SK-N-SH (cell line): ENCODE data around the gene ISM1. TPM values are rescaled to one million over a fixed set of nuclear protein-coding genes. Genes with fewer than 3 reads are reported as not detected.

Experiments
- CTCF ChIA-PET: fragments of 300-600, 350-600 bp; formaldehyde crosslinking; extraction: SDS; loops from one replicate; lab custom pipeline; 2021; lab: Yijun Ruan, JAX
- POLR2A ChIA-PET: fragments of 350-600 bp; sonication (Branson Sonifier 250); formaldehyde crosslinking; extraction: SDS; loops from one replicate; lab custom pipeline; 2020; ENCODE audit warnings: antibody characterized with exemption, inconsistent platforms; lab: Yijun Ruan, JAX
- DNase-seq: peaks from one replicate; pipeline ENCODE4 v3.0.0; 2012
- H2AFZ ChIP-seq: fragments of 200-600 bp; sonication (generic); 2 replicates; pipeline ENCODE4 v1.8.1; 2016; ENCODE audit warnings: antibody characterized with exemption, mild to moderate bottlenecking, low read depth
- H3F3A ChIP-seq: fragments of 200-600 bp; sonication (generic); replicated peaks from 2 replicates; pipeline ENCODE3; 2016; ENCODE audit warnings: antibody characterized with exemption, mild to moderate bottlenecking; ENCODE audit not compliant: insufficient read depth
- H3K27ac ChIP-seq, 2 experiments: fragments of 200-500 bp in 1 of 2; fragments of 200-600 bp in 1 of 2; sonication (Bioruptor generic) in 1 of 2; sonication (generic), shearing (Covaris generic) in 1 of 2; 2 replicates each; pipeline versions ENCODE4 v1.5.1 to v1.6.1; 2014 to 2016; ENCODE audit warnings: low read depth in 2 of 2, inconsistent platforms in 1 of 2, low read length in 1 of 2, mild to moderate bottlenecking in 1 of 2, mixed read lengths in 1 of 2
- H3K27me3 ChIP-seq: fragments of 200-600 bp; sonication (generic), shearing (Covaris generic); 2 replicates; pipeline ENCODE4 v1.6.1; 2016; ENCODE audit warnings: mixed run types; ENCODE audit not compliant: insufficient read depth
- H3K36me3 ChIP-seq, 2 experiments: fragments of 200-500 bp in 1 of 2; fragments of 200-600 bp in 1 of 2; sonication (Bioruptor generic) in 1 of 2; sonication (generic) in 1 of 2; replicated peaks in 1 of 2; 2 replicates each; pipeline versions ENCODE3 to v1.5.1; 2014 to 2016; ENCODE audit warnings: low read length in 1 of 2, mild to moderate bottlenecking in 1 of 2; ENCODE audit not compliant: insufficient read depth in 2 of 2, control insufficient read depth in 1 of 2
- H3K4me1 ChIP-seq, 2 experiments: fragments of 200-500 bp in 1 of 2; fragments of 200-600 bp in 1 of 2; sonication (Bioruptor generic) in 1 of 2; sonication (generic), shearing (Covaris generic) in 1 of 2; 2 replicates each; pipeline versions ENCODE4 v1.5.1 to v1.6.1; 2014 to 2016; ENCODE audit warnings: low read depth in 1 of 2, low read length in 1 of 2, mixed run types in 1 of 2; ENCODE audit not compliant: insufficient read depth in 2 of 2, control insufficient read depth in 1 of 2
- H3K4me2 ChIP-seq: fragments of 200-600 bp; sonication (generic), shearing (Covaris generic); 2 replicates; pipeline ENCODE4 v1.6.1; 2017; ENCODE audit warnings: mixed run types
- H3K4me3 ChIP-seq, 2 experiments: fragments of 200-500 bp in 1 of 2; fragments of 200-600 bp in 1 of 2; sonication (Bioruptor generic) in 1 of 2; sonication (generic), shearing (Covaris generic) in 1 of 2; 2 replicates each; pipeline versions ENCODE4 v1.5.1 to v1.8.1; 2014 to 2016; ENCODE audit warnings: low read depth in 2 of 2, inconsistent platforms in 1 of 2, low read length in 1 of 2, mild to moderate bottlenecking in 1 of 2, mixed read lengths in 1 of 2, moderate library complexity in 1 of 2
- H3K79me2 ChIP-seq: fragments of 200-600 bp; sonication (generic); 2 replicates; pipeline ENCODE4 v1.8.1; 2017; ENCODE audit warnings: mild to moderate bottlenecking; ENCODE audit not compliant: insufficient read depth
- H3K9ac ChIP-seq: fragments of 200-600 bp; sonication (generic); 2 replicates; pipeline ENCODE4 v1.6.1; 2017; ENCODE audit warnings: mixed run types
- H3K9me2 ChIP-seq: fragments of 200-600 bp; sonication (generic); 2 replicates; pipeline ENCODE4 v1.6.1; 2017; ENCODE audit warnings: mixed run types
- H3K9me3 ChIP-seq: fragments of 200-600 bp; sonication (generic); 2 replicates; pipeline ENCODE4 v1.6.1; 2017; ENCODE audit warnings: mixed run types, mild to moderate bottlenecking, moderate library complexity
- H4K20me1 ChIP-seq: fragments of 200-600 bp; sonication (generic); 2 replicates; pipeline ENCODE4 v1.6.1; 2017; ENCODE audit warnings: mild to moderate bottlenecking, mixed run types; ENCODE audit not compliant: insufficient read depth
- CHD2 ChIP-seq: fragments of 150-350 bp; IDR thresholded peaks from 2 replicates; pipeline ENCODE4 v1.6.1; 2018; ENCODE audit warnings: low read length; ENCODE audit not compliant: partially characterized antibody
- ELF1 ChIP-seq: IDR thresholded peaks from 2 replicates; pipeline ENCODE4 v1.4.0; 2012
- FOXJ3 ChIP-seq: sonication (generic); formaldehyde crosslinking; IDR thresholded peaks from 2 replicates; pipeline ENCODE4 v1.5.1; 2020; ENCODE audit warnings: mild to moderate bottlenecking, missing genetic modification reagents
- JUND ChIP-seq: IDR thresholded peaks from 2 replicates; pipeline ENCODE4 v1.4.0; 2012
- NFIC ChIP-seq: IDR thresholded peaks from 2 replicates; pipeline ENCODE4 v1.4.0; 2012; ENCODE audit warnings: borderline replicate concordance
- NRF1 ChIP-seq: IDR thresholded peaks from 2 replicates; pipeline ENCODE4 v1.6.1; 2012; ENCODE audit warnings: low read depth, mild to moderate bottlenecking, low read length
- POLR2AphosphoS5 ChIP-seq: IDR thresholded peaks from 2 replicates; pipeline ENCODE4 v1.6.1; 2012; ENCODE audit warnings: low read depth, low read length
- RFX5 ChIP-seq: IDR thresholded peaks from 2 replicates; pipeline ENCODE4 v1.6.1; 2012; ENCODE audit warnings: mild to moderate bottlenecking, improper control_type of control experiment, low read length
- RXRA ChIP-seq: IDR thresholded peaks from 2 replicates; pipeline ENCODE4 v1.4.0; 2012; ENCODE audit warnings: low read depth, mild to moderate bottlenecking, borderline replicate concordance
- SIN3A ChIP-seq: IDR thresholded peaks from 2 replicates; pipeline ENCODE4 v1.6.1; 2012; ENCODE audit warnings: low read depth, mild to moderate bottlenecking, low read length, moderate library complexity, borderline replicate concordance
- SMC3 ChIP-seq: IDR thresholded peaks from 2 replicates; pipeline ENCODE4 v1.6.1; 2012; ENCODE audit warnings: low read depth, low read length, improper control_type of control experiment
- TAF1 ChIP-seq: IDR thresholded peaks from 2 replicates; pipeline ENCODE4 v1.6.1; 2012; ENCODE audit warnings: low read depth, mild to moderate bottlenecking, low read length, moderate library complexity, borderline replicate concordance
- TEAD4 ChIP-seq: IDR thresholded peaks from 2 replicates; pipeline ENCODE4 v1.4.0; 2012; ENCODE audit warnings: mild to moderate bottlenecking, borderline replicate concordance; ENCODE audit not compliant: insufficient read depth
- YY1 ChIP-seq: IDR thresholded peaks from 2 replicates; pipeline ENCODE4 v1.4.0; 2012; ENCODE audit warnings: low read depth, mild to moderate bottlenecking
- WGBS: methylation state at CpG from one replicate; pipeline ENCODE4 v1.1.6; 2017; ENCODE audit warnings: low lambda C conversion rate; 5-methylcytosine and 5-hydroxymethylcytosine counted together
- polyA plus RNA-seq, 3 experiments: library from polyadenylated mRNA; depleted of rRNA; stranded (reverse); fragments of >200 nt; gene quantifications; 2 replicates each; pipeline ENCODE4 v1.2.3, GENCODE V29; 2012
- TF ChIP-seq, protein P1 (sequence below): IDR thresholded peaks from 2 replicates; pipeline ENCODE4; 2012
- TF ChIP-seq, protein P2 (sequence below): IDR thresholded peaks from 2 replicates; pipeline ENCODE4 v1.4.0; 2012; ENCODE audit warnings: low read depth, borderline replicate concordance
- TF ChIP-seq, protein P3 (sequence below): IDR thresholded peaks from 2 replicates; pipeline ENCODE4 v1.4.0; 2012; ENCODE audit warnings: low read depth, borderline replicate concordance

Gene ISM1
- polyA plus RNA-seq, 1 of the 3 experiments (the other 2 are of a cell fraction): not detected

- no peaks in the 10 kb centered on the region for H3F3A ChIP-seq
- no peak overlapping the region for H3K9ac ChIP-seq
- H3K4me2 ChIP-seq: no peak overlapping the region
- WGBS: 25% methylated on average over 5 of the region's 5 CpGs
- no peaks in the 10 kb centered on the region for H3K36me3 ChIP-seq
- H3K27ac ChIP-seq: no peak overlapping the region
- no peaks in the 10 kb centered on the region for H3K9me3 ChIP-seq
- no peaks in the 10 kb centered on the region for H3K9me2 ChIP-seq
- DNase-seq: no peak
- TF ChIP-seq, protein P1, sequence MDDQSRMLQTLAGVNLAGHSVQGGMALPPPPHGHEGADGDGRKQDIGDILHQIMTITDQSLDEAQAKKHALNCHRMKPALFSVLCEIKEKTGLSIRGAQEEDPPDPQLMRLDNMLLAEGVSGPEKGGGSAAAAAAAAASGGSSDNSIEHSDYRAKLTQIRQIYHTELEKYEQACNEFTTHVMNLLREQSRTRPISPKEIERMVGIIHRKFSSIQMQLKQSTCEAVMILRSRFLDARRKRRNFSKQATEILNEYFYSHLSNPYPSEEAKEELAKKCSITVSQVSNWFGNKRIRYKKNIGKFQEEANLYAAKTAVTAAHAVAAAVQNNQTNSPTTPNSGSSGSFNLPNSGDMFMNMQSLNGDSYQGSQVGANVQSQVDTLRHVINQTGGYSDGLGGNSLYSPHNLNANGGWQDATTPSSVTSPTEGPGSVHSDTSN: no peak
- TF ChIP-seq SIN3A (no peak), ELF1 (no peak), CHD2 (no peak), POLR2AphosphoS5 (no peak), TEAD4 (no peak), SMC3 (no peak), JUND (no peak), TAF1 (no peak), RFX5 (no peak), NRF1 (no peak), NFIC (no peak), YY1 (no peak), RXRA (no peak), FOXJ3 (CRISPR knock-in tag) (no peak)
- TF ChIP-seq, protein P2, sequence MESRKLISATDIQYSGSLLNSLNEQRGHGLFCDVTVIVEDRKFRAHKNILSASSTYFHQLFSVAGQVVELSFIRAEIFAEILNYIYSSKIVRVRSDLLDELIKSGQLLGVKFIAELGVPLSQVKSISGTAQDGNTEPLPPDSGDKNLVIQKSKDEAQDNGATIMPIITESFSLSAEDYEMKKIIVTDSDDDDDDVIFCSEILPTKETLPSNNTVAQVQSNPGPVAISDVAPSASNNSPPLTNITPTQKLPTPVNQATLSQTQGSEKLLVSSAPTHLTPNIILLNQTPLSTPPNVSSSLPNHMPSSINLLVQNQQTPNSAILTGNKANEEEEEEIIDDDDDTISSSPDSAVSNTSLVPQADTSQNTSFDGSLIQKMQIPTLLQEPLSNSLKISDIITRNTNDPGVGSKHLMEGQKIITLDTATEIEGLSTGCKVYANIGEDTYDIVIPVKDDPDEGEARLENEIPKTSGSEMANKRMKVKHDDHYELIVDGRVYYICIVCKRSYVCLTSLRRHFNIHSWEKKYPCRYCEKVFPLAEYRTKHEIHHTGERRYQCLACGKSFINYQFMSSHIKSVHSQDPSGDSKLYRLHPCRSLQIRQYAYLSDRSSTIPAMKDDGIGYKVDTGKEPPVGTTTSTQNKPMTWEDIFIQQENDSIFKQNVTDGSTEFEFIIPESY: no peak
- TF ChIP-seq, protein P3, sequence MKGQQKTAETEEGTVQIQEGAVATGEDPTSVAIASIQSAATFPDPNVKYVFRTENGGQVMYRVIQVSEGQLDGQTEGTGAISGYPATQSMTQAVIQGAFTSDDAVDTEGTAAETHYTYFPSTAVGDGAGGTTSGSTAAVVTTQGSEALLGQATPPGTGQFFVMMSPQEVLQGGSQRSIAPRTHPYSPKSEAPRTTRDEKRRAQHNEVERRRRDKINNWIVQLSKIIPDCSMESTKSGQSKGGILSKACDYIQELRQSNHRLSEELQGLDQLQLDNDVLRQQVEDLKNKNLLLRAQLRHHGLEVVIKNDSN: no peak
- no peak overlapping the region for H3K4me3 ChIP-seq
- H4K20me1 ChIP-seq: no peaks in the 10 kb centered on the region
- H3K79me2 ChIP-seq: no peaks in the 10 kb centered on the region
- H3K27me3 ChIP-seq: no peaks in the 10 kb centered on the region
- POLR2A ChIA-PET: no interaction called here
- H2AFZ ChIP-seq: no peak overlapping the region
- CTCF ChIA-PET: no interaction called here
- H3K4me1 ChIP-seq: no peaks in the 10 kb centered on the region
These were observed 15.1 kb upstream of the ISM1 start for GRCh38 chr20:13205848-13206434.
